GM12864 (cell line): ENCODE measurements around the gene SCRG1.

ENCODE experiments used
- DNase-seq: peaks from one replicate; pipeline ENCODE4 v3.0.0-alpha.2; 2011; ENCODE audit warnings: low read depth
- H3K4me3 ChIP-seq: 2 replicates; pipeline ENCODE4 v1.5.1; 2011; ENCODE audit warnings: mild to moderate bottlenecking, low read depth, low read length, control low read depth
- CTCF ChIP-seq: IDR thresholded peaks from 2 replicates; pipeline ENCODE4 v1.5.1; 2011; ENCODE audit warnings: low read depth, mild to moderate bottlenecking, moderate library complexity, low read length, control low read depth, inconsistent platforms; ENCODE audit errors: missing control alignments

The SCRG1 gene

DNA sequence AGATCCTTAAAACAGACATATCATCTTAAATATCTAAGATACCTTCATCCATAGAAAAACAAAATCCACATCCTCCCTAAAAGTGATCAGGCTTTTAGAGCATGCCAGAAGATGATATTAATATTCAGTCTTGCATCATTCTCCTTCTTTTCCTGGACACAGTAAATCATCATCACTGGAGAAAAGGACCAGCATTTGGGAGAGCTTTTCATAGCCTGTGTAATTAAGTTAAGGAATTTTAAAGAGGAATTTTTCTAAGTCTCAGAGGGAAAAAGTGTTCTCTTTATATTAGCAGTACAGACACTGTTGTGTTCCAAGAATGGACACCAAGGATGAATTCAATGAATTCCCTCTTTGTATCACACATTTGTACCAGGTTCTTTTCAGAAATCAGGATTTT, 696 bp downstream of the SCRG1 start:
- DNase-seq, result no peak
- H3K4me3 ChIP-seq, result no peak overlapping the region
- no peak for TF ChIP-seq CTCF

- no peak overlapping the region for H3K4me3 ChIP-seq
- no peak for TF ChIP-seq CTCF
- no peak for DNase-seq
These were observed 1.3 kb downstream of the SCRG1 start for GRCh38 chr4:173397604-173398003.

DNA sequence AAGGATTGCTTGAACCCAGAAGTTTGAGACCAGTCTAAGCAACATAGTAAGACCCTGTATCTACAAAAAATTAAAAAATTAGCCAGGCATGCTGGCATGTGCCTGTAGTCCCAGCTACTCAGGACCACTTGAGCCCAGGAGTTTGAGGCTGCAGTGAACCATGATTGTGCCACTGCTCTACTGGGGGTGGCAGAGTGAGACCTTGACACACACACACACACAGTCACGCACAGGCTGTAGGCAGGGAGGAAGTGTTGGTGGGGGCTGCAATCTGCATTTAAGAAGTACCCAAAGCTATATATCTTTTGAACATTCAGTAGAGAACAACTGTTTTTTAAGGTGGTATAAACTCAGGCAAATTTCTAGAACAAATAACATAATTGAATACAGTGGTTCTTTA, 7.2 kb downstream of the SCRG1 start:
- no peak for TF ChIP-seq CTCF
- no peak overlapping the region for H3K4me3 ChIP-seq
- DNase-seq, result no peak

- TF ChIP-seq CTCF, result no peak
- H3K4me3 ChIP-seq, result no peak overlapping the region
- no peak for DNase-seq
These were observed 12.2 kb downstream of the SCRG1 start for GRCh38 chr4:173386751-173387150.

DNA sequence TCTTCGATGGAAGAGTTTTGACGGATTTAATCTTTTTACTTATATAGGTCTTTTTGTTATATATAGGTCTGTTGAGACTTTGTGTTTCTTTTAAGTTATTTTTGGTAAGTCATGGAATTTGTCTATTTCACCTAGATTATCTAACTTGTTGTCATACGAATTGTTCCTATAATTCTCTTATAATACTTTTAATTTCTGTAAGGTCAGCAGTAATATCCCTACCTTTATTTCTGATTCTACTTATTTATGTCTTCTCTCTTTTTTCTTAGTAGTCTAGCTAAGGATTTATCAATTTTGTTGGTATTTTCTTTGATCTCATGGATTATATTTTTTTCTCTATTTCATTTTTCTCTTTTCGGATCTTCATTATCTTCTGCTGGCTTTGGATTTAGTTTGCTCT, 16.6 kb downstream of the SCRG1 start:
- no peak for DNase-seq
- no peak for TF ChIP-seq CTCF
- no peak overlapping the region for H3K4me3 ChIP-seq

- DNase-seq, result no peak
- TF ChIP-seq CTCF, result no peak
- no peak overlapping the region for H3K4me3 ChIP-seq
These were observed 17.3 kb downstream of the SCRG1 start for GRCh38 chr4:173381610-173382009.

DNA sequence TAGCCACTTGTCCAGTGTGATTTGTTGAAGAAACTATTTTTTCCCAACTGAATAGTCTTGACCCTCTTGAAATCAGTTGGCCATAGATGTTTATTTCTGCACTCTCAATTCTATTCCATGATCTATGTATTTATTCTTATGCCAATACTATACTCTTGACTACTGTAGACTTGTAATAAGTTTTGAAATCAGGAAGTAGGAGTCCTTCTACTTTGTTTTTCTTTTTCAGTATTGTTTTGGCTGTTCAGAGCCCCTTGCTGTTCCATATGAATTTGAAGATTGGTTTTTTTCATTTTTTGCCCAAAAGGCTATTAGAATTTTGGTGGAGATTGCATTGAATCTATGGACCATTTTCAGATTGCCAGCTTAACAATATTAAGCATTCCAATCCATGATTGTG, 17.9 kb downstream of the SCRG1 start:
- no peak for DNase-seq
- no peak for TF ChIP-seq CTCF
- no peak overlapping the region for H3K4me3 ChIP-seq
